Activated T-cell treated with anti-CD3 and anti-CD28 coated beads, Interleukin-2, amount 50 U/mL, for 72 hours (primary cell): Measurements from ENCODE around the gene ANKK1. TPM values are rescaled to one million over a fixed set of nuclear protein-coding genes. Genes with fewer than 3 reads are reported as not detected.

Source experiments
- ATAC-seq, 2 donors: fragments of 150-1000 bp; cut with Tn5 transposase; replicated peaks in 1 of 2; 2 replicates each; pipeline ENCODE4 v1.10.0; 2021; ENCODE audit warnings: moderate library complexity in 2 of 2, mild to moderate bottlenecking in 1 of 2
- DNase-seq, 2 donors: peaks; one replicate each; pipeline ENCODE4 v3.0.0; 2021 to 2022; ENCODE audit warnings: mixed read lengths in 1 of 2
- H3K27ac Mint-ChIP-seq: one replicate; pipeline ENCODE4 v1.8.0; 2022; ENCODE audit warnings: mild to moderate bottlenecking, moderate library complexity, mixed read lengths
- H3K27me3 Mint-ChIP-seq: one replicate; pipeline ENCODE4 v1.8.0; 2022; ENCODE audit warnings: low read depth, mixed read lengths
- H3K36me3 Mint-ChIP-seq, 2 donors: one replicate each; pipeline ENCODE4 v1.8.0; 2022; ENCODE audit warnings: mixed read lengths in 2 of 2, mild to moderate bottlenecking in 1 of 2; ENCODE audit not compliant: insufficient read depth in 2 of 2
- H3K4me1 Mint-ChIP-seq: one replicate; pipeline ENCODE4 v1.8.0; 2022; ENCODE audit warnings: low read depth, mixed read lengths
- H3K4me3 Mint-ChIP-seq, 2 donors: one replicate each; pipeline ENCODE4 v1.8.0; 2022; ENCODE audit warnings: mild to moderate bottlenecking in 2 of 2, mixed read lengths in 2 of 2, moderate library complexity in 2 of 2
- H3K9me3 Mint-ChIP-seq, 2 donors: one replicate each; pipeline ENCODE4 v1.8.0; 2022; ENCODE audit warnings: mixed read lengths in 2 of 2
- total RNA-seq, 2 donors: library from RNA; stranded (reverse); gene quantifications; one replicate each; pipeline ENCODE4 v1.2.3, GENCODE V29; 2022

The ANKK1 gene
- total RNA-seq, 2 donors from 2014 or later, result 0.12 to 0.79 TPM

GRCh38 chr11:113404859-113405430 lies 17.4 kb downstream of the ANKK1 start:
- H3K4me1 Mint-ChIP-seq, result no peaks in the 10 kb centered on the region
- ATAC-seq, result no peak
- H3K4me3 Mint-ChIP-seq, result no peak overlapping the region

GRCh38 chr11:113405724-113406478 lies 18.3 kb downstream of the ANKK1 start:
- Mint-ChIP-seq H3K4me1 (no peaks in the 10 kb centered on the region), H3K4me3 (no peak overlapping the region), H3K27me3 (peaks cover 11% of the 10 kb centered on the region), H3K36me3 (no peaks in the 10 kb centered on the region), H3K27ac (no peak overlapping the region), H3K9me3 (no peaks in the 10 kb centered on the region)
- DNase-seq (no peak), ATAC-seq (no peak)

More at GRCh38 chr11:113404859-113405430, 17.4 kb downstream of the ANKK1 start:
- no peaks in the 10 kb centered on the region for H3K9me3 Mint-ChIP-seq
- H3K36me3 Mint-ChIP-seq, result no peaks in the 10 kb centered on the region
- DNase-seq, result no peak
- no peak overlapping the region for H3K27ac Mint-ChIP-seq
- H3K27me3 Mint-ChIP-seq, result peaks cover 11% of the 10 kb centered on the region

GRCh38 chr11:113407163-113407562 lies 19.6 kb downstream of the ANKK1 start:
- DNase-seq, result no peak
- H3K9me3 Mint-ChIP-seq, result no peaks in the 10 kb centered on the region
- no peak for ATAC-seq
- no peak overlapping the region for H3K27ac Mint-ChIP-seq
- no peaks in the 10 kb centered on the region for H3K4me1 Mint-ChIP-seq
- no peaks in the 10 kb centered on the region for H3K36me3 Mint-ChIP-seq
- no peak overlapping the region for H3K4me3 Mint-ChIP-seq
- peaks cover 11% of the 10 kb centered on the region for H3K27me3 Mint-ChIP-seq

DNA sequence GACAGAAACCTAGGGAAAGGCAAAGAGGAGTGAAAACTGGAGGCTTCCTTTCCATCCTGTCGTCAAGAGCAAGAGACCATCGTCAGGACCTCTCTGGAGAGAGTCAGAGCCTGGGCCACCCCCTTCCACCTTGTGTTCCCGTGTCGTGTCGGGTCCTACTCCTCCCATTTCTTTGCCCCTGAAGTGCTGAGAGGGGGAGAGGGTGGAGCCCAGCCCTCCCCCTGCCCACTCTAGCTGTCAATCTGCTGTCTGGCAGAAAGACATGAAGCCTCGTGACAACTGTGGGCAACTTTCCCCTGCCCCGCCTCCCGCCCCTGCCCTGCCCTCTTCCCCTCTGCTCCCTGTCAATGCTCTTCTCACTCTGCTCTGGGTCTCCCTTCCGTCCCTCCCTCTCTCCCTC lies 20.6 kb downstream of the ANKK1 start:
- Mint-ChIP-seq H3K36me3 (no peaks in the 10 kb centered on the region), H3K4me1 (no peaks in the 10 kb centered on the region), H3K9me3 (no peaks in the 10 kb centered on the region), H3K27ac (no peak overlapping the region), H3K27me3 (peaks cover 11% of the 10 kb centered on the region), H3K4me3 (no peak overlapping the region)
- DNase-seq (no peak), ATAC-seq (no peak)

DNA sequence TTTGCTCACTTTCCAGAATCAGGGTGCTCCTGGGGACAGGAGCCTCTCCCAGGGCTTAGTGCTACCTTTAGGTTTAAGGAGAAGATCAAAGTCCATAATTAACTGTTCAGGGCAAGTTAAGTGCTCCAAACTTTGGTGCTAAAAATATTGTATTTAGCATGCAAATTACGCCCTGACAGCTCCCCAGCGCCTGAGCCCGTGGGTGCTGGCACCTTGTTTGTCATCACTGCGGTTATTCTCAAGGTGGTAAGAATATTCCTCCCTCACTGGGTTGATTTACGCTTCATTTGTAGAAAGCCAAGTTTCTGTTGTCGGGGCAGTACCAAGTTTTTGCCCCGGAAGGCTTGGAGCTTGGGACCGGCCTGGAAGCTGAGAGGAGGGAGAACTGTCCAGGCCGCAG lies 21.3 kb downstream of the ANKK1 start:
- H3K27me3 Mint-ChIP-seq, result peaks cover 11% of the 10 kb centered on the region
- DNase-seq, result no peak
- ATAC-seq, result no peak
- no peaks in the 10 kb centered on the region for H3K4me1 Mint-ChIP-seq
- H3K27ac Mint-ChIP-seq, result no peak overlapping the region
- no peaks in the 10 kb centered on the region for H3K36me3 Mint-ChIP-seq
- no peaks in the 10 kb centered on the region for H3K9me3 Mint-ChIP-seq
- H3K4me3 Mint-ChIP-seq, result no peak overlapping the region

GRCh38 chr11:113409526-113409925 lies 21.9 kb downstream of the ANKK1 start:
- Mint-ChIP-seq H3K4me3 (no peak overlapping the region), H3K36me3 (no peaks in the 10 kb centered on the region), H3K27me3 (peaks cover 7% of the 10 kb centered on the region), H3K9me3 (no peaks in the 10 kb centered on the region), H3K27ac (no peak overlapping the region), H3K4me1 (no peaks in the 10 kb centered on the region)
- ATAC-seq (no peak), DNase-seq (no peak)

- Mint-ChIP-seq H3K27me3 (no peaks in the 10 kb centered on the region), H3K36me3 (no peaks in the 10 kb centered on the region), H3K4me1 (no peaks in the 10 kb centered on the region), H3K27ac (no peak overlapping the region), H3K9me3 (peaks cover 0 to 2% of the 10 kb centered on the region in 2 donors), H3K4me3 (no peak overlapping the region)
- DNase-seq, result no peak
- ATAC-seq, result no peak
Observed at GRCh38 chr11:113410414-113411135, 23.0 kb downstream of the ANKK1 start.

GRCh38 chr11:113411536-113411935 lies 24.0 kb downstream of the ANKK1 start:
- DNase-seq (no peak), ATAC-seq (no peak)
- H3K4me3 Mint-ChIP-seq, result no peak overlapping the region
- H3K27ac Mint-ChIP-seq, result no peak overlapping the region
- H3K27me3 Mint-ChIP-seq, result no peaks in the 10 kb centered on the region
- no peaks in the 10 kb centered on the region for H3K4me1 Mint-ChIP-seq
- no peaks in the 10 kb centered on the region for H3K36me3 Mint-ChIP-seq
- peaks cover 0 to 2% of the 10 kb centered on the region in 2 donors for H3K9me3 Mint-ChIP-seq

DNA sequence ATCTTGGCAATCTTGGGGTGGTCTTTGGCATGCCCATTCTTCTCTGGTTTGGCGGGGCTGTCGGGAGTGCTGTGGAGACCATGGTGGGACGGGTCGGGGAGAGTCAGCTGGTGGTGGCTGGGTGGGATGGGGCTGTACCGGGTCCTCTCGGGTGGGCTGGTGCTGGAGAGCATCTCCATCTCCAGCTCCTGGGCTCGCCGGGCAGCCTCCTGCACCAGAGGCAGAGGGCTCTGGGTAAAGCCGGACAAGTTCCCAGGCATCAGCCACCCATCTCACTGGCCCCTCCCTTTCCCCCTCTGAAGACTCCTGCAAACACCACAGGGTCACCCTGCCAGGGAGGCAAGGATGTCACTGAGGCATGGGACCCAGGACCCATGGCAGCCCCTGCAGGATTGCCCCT lies 25.1 kb downstream of the ANKK1 start:
- Mint-ChIP-seq H3K9me3 (peaks cover 0 to 2% of the 10 kb centered on the region in 2 donors), H3K36me3 (no peaks in the 10 kb centered on the region), H3K27ac (no peak overlapping the region), H3K4me1 (no peaks in the 10 kb centered on the region), H3K4me3 (no peak overlapping the region), H3K27me3 (no peaks in the 10 kb centered on the region)
- ATAC-seq, result no peak
- DNase-seq, result no peak

DNA sequence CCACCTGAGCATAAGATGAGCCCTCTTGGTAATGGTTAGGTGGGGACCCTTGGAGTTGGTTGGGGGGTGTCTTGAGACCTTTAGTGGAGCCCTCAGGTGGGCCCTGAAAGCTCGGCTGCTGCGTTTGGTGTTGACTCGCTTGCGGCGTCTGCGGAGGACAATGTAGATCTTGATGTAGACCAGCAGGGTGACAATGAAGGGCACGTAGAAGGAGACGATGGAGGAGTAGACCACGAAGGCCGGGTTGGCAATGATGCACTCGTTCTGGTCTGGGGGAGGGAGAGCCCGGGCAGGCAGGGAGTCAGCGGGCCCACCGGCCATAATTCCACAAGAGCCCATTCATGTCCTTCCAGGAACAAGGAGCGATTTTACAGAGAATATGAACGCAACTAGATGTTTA lies 27.8 kb downstream of the ANKK1 start:
- ATAC-seq (no peak), DNase-seq (no peak)
- H3K4me1 Mint-ChIP-seq, result no peaks in the 10 kb centered on the region
- no peaks in the 10 kb centered on the region for H3K36me3 Mint-ChIP-seq
- peaks cover 0 to 2% of the 10 kb centered on the region in 2 donors for H3K9me3 Mint-ChIP-seq
- H3K4me3 Mint-ChIP-seq, result no peak overlapping the region
- peaks cover 3% of the 10 kb centered on the region for H3K27me3 Mint-ChIP-seq
- H3K27ac Mint-ChIP-seq, result no peak overlapping the region

- Mint-ChIP-seq H3K4me3 (no peak overlapping the region), H3K36me3 (no peaks in the 10 kb centered on the region), H3K4me1 (no peaks in the 10 kb centered on the region), H3K27me3 (peaks cover 6% of the 10 kb centered on the region), H3K9me3 (peaks cover 0 to 2% of the 10 kb centered on the region in 2 donors), H3K27ac (no peak overlapping the region)
- ATAC-seq (no peak), DNase-seq (no peak)
Observed at GRCh38 chr11:113417428-113417827, 29.8 kb downstream of the ANKK1 start.

- DNase-seq (no peak), ATAC-seq (no peak)
- no peaks in the 10 kb centered on the region for H3K36me3 Mint-ChIP-seq
- no peaks in the 10 kb centered on the region for H3K4me1 Mint-ChIP-seq
- H3K27ac Mint-ChIP-seq, result no peak overlapping the region
- peaks cover 0 to 2% of the 10 kb centered on the region in 2 donors for H3K9me3 Mint-ChIP-seq
- H3K4me3 Mint-ChIP-seq, result no peak overlapping the region
- peaks cover 6% of the 10 kb centered on the region for H3K27me3 Mint-ChIP-seq
Observed at GRCh38 chr11:113419454-113420003, 31.9 kb downstream of the ANKK1 start.

- Mint-ChIP-seq H3K27me3 (peaks cover 6% of the 10 kb centered on the region), H3K4me1 (no peaks in the 10 kb centered on the region), H3K27ac (no peak overlapping the region), H3K36me3 (no peaks in the 10 kb centered on the region), H3K9me3 (no peaks in the 10 kb centered on the region), H3K4me3 (no peak overlapping the region)
- ATAC-seq, result no peak
- DNase-seq, result no peak
Observed at GRCh38 chr11:113420808-113421207, 33.2 kb downstream of the ANKK1 start.
